Liver (tissue), 9 donors: ENCODE data around the gene UBXN11. TPM values are rescaled to one million over a fixed set of nuclear protein-coding genes. Genes with fewer than 3 reads are reported as not detected.

Source experiments
- DNase-seq: peaks from one replicate; pipeline ENCODE4 v3.0.0-alpha.2; 2017; ENCODE audit warnings: low spot score
- H3K27ac ChIP-seq, 2 donors: one replicate each; pipeline ENCODE4 v1.7.0; 2013; ENCODE audit warnings: inconsistent platforms in 2 of 2, low read length in 2 of 2, control low read depth in 1 of 2, low read depth in 1 of 2, mild to moderate bottlenecking in 1 of 2
- H3K27me3 ChIP-seq, 4 donors: one replicate each; pipeline versions ENCODE4 v1.6.1 to v1.7.0; 2013; ENCODE audit warnings: low read length in 3 of 4, inconsistent platforms in 1 of 4, mild to moderate bottlenecking in 1 of 4, moderate library complexity in 1 of 4; ENCODE audit not compliant: control insufficient read depth in 4 of 4, insufficient read depth in 4 of 4
- H3K36me3 ChIP-seq, 4 donors: one replicate each; pipeline versions ENCODE4 v1.6.1 to v1.7.0; 2013; ENCODE audit warnings: low read length in 3 of 4, mild to moderate bottlenecking in 3 of 4, low read depth in 1 of 4, moderate library complexity in 1 of 4; ENCODE audit not compliant: control insufficient read depth in 4 of 4, insufficient read depth in 3 of 4
- H3K4me1 ChIP-seq, 4 donors: one replicate each; pipeline versions ENCODE4 v1.6.1 to v1.7.0; 2013; ENCODE audit warnings: low read length in 3 of 4, mild to moderate bottlenecking in 3 of 4, moderate library complexity in 1 of 4; ENCODE audit not compliant: control insufficient read depth in 4 of 4, insufficient read depth in 4 of 4
- H3K4me3 ChIP-seq, 3 donors: one replicate each; pipeline versions ENCODE4 v1.6.1 to v1.7.0; 2013; ENCODE audit warnings: low read length in 3 of 3, control low read depth in 1 of 3, low read depth in 1 of 3, mild to moderate bottlenecking in 1 of 3
- H3K9ac ChIP-seq, 2 donors: one replicate each; pipeline ENCODE4 v1.7.0; 2013; ENCODE audit warnings: low read length in 2 of 2, mild to moderate bottlenecking in 2 of 2, moderate library complexity in 2 of 2, control low read depth in 1 of 2, low read depth in 1 of 2
- H3K9me3 ChIP-seq, 4 donors: one replicate each; pipeline versions ENCODE4 v1.6.1 to v1.7.0; 2013; ENCODE audit warnings: low read length in 3 of 4; ENCODE audit not compliant: control insufficient read depth in 4 of 4
- EGR1 ChIP-seq, 2 donors: IDR thresholded peaks; 2 replicates each; pipeline ENCODE4 v1.6.1; 2016 to 2018; ENCODE audit warnings: antibody characterized with exemption in 2 of 2, low read depth in 2 of 2
- FOXA1 ChIP-seq: IDR thresholded peaks from 2 replicates; pipeline ENCODE4 v1.6.1; 2016; ENCODE audit warnings: antibody characterized with exemption
- FOXA2 ChIP-seq: IDR thresholded peaks from 2 replicates; pipeline ENCODE4 v1.6.1; 2016; ENCODE audit warnings: antibody characterized with exemption
- HNF4A ChIP-seq, 2 donors: conservative IDR thresholded peaks; 2 replicates each; pipeline ENCODE4 v1.6.1; 2016; ENCODE audit warnings: antibody characterized with exemption in 2 of 2, mild to moderate bottlenecking in 2 of 2
- HNF4G ChIP-seq: IDR thresholded peaks from 2 replicates; pipeline ENCODE4 v1.6.1; 2016; ENCODE audit warnings: antibody characterized with exemption
- JUND ChIP-seq, 2 donors: IDR thresholded peaks; 2 replicates each; pipeline ENCODE4 v1.6.1; 2016; ENCODE audit warnings: antibody characterized with exemption in 2 of 2
- MAX ChIP-seq: IDR thresholded peaks from 2 replicates; pipeline ENCODE4 v1.6.1; 2016; ENCODE audit warnings: antibody characterized with exemption
- NR2F2 ChIP-seq: IDR thresholded peaks from 2 replicates; pipeline ENCODE4 v1.6.1; 2016; ENCODE audit warnings: antibody characterized with exemption
- RAD21 ChIP-seq, 2 donors: IDR thresholded peaks; 2 replicates each; pipeline ENCODE4 v1.6.1; 2016; ENCODE audit warnings: antibody characterized with exemption in 2 of 2, mild to moderate bottlenecking in 2 of 2
- RXRA ChIP-seq, 2 donors: IDR thresholded peaks; 2 replicates each; pipeline ENCODE4 v1.6.1; 2017 to 2018; ENCODE audit warnings: antibody characterized with exemption in 2 of 2, mild to moderate bottlenecking in 1 of 2
- SP1 ChIP-seq: IDR thresholded peaks from 2 replicates; pipeline ENCODE4 v1.6.1; 2018; ENCODE audit warnings: antibody characterized with exemption, mild to moderate bottlenecking
- TAF1 ChIP-seq: conservative IDR thresholded peaks from 2 replicates; pipeline ENCODE4 v1.6.1; 2016; ENCODE audit warnings: antibody characterized with exemption, mild to moderate bottlenecking
- YY1 ChIP-seq: IDR thresholded peaks from 2 replicates; pipeline ENCODE4 v1.6.1; 2016; ENCODE audit warnings: antibody characterized with exemption, mild to moderate bottlenecking
- ZBTB33 ChIP-seq: IDR thresholded peaks from 2 replicates; pipeline ENCODE4 v1.6.1; 2016; ENCODE audit warnings: antibody characterized with exemption
- WGBS: extraction: QIAGEN DNeasy Blood & Tissue Kit; methylation state at CpG from one replicate; pipeline ENCODE4 v1.1.7; 2013; 5-methylcytosine and 5-hydroxymethylcytosine counted together
- polyA plus RNA-seq, 2 donors: library from polyadenylated mRNA; stranded (reverse) in 1 of 2; unstranded in 1 of 2; fragments of 200-250 nt in 1 of 2; fragments of >200 nt in 1 of 2; fragmentation: Nextera tagmentation in 1 of 2; extraction: Ambion mirVana in 1 of 2; gene quantifications; one replicate each; pipeline versions ENCODE4 v1.2.1 to v1.2.3, GENCODE V29; 2013 to 2015
- total RNA-seq, 2 donors: library from RNA; depleted of rRNA; stranded (reverse); fragments of >200 nt; gene quantifications; one replicate each; pipeline ENCODE4 v1.2.3, GENCODE V29; 2014
- TF ChIP-seq, protein P1 (sequence below): fragments of 150-350 bp; IDR thresholded peaks from 2 replicates; pipeline ENCODE4 v1.5.1; 2017; ENCODE audit warnings: improper control_type of control experiment, low read depth, low read length; ENCODE audit not compliant: missing input control
- TF ChIP-seq, protein P2 (sequence below): IDR thresholded peaks from 2 replicates; pipeline ENCODE4 v1.6.1; 2016; ENCODE audit warnings: antibody characterized with exemption, mild to moderate bottlenecking
- donor health status: healthy.
- donor health status: healthy.
- donor health status: healthy.
- donor health status: healthy.
- donor health status: healthy.

Gene UBXN11
- total and polyA plus RNA-seq, 4 donors, result 3.0 to 9.5 (median 7.3) TPM

- no peak for TF ChIP-seq RAD21 (IDR thresholded peaks at IDR 0.05)
- no peak for TF ChIP-seq FOXA2
- TF ChIP-seq FOXA1, result no peak
- no peak for TF ChIP-seq ZBTB33
- TF ChIP-seq HNF4A (conservative IDR thresholded peaks at IDR 0.05), result no peak
- TF ChIP-seq YY1, result no peak
- no peak for DNase-seq
- Histone ChIP-seq H3K27ac (peak overlapping the region; percentile 58 to 61), H3K9ac (peak overlapping the region in 1 of 2 donors; percentile 34), H3K9me3 (no peaks in the 10 kb centered on the region), H3K4me3 (no peak overlapping the region), H3K36me3 (peaks cover 0 to 11% (median 4%) of the 10 kb centered on the region in 4 donors), H3K4me1 (peaks cover 17 to 50% (median 33%) of the 10 kb centered on the region in 4 donors), H3K27me3 (no peaks in the 10 kb centered on the region)
- 81% methylated on average over 2 of the region's 2 CpGs for WGBS
Observed at GRCh38 chr1:26276432-26276838, 30.0 kb downstream of the UBXN11 start.

DNA sequence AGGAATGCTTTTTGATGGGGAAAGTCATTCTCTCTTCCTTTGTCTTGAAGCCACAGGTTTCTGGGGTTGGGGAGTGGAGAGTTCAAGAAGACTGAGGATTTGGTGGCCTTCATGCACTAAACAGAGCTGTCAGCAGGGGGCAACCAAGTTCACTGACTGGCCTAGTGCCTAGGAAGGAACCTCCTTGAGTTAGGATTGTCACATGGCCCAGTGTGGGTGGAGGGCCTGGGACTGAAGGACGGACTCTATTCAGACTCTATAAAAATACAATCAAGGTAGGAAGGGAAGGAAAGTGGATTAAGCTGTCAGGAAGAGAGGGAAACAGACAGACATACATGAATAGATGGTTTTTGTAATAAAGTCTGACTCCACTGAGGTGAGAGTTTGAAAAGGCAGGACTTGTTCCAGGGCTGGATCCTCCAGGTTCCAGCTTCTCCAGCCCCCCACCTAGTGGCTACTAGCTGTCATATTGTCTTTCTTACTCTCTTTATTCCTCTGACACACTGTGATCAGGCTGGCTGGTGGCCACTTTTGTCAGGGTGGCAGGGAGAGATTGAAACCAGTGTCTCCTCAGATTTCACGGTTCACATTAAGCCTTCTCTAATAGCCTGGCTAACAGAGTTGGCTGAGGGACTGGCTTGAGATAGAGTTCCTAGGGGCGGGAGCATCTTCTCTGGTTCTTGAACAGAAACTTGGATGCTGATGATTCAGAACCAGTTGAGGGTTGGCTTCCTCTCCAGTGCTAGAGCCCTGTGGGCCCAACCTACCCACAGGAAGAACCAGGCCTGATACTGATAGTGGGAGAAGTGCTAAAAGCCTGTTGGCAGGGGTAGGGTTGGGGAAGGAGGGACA is 30.6 kb downstream of the UBXN11 start:
- Histone ChIP-seq H3K4me3 (no peak overlapping the region), H3K36me3 (peaks cover 0 to 14% (median 6%) of the 10 kb centered on the region in 4 donors)
- WGBS, result 48% methylated on average over 3 of the region's 3 CpGs

More for the DNA sequence above, 30.6 kb downstream of the UBXN11 start:
- peak overlapping the region in 1 of 2 donors; percentile 34 for H3K9ac ChIP-seq
- H3K27ac ChIP-seq, result peak overlapping the region; percentile 48 to 61
- H3K4me1 ChIP-seq, result peaks cover 15 to 43% (median 33%) of the 10 kb centered on the region in 4 donors
- H3K9me3 ChIP-seq, result no peaks in the 10 kb centered on the region
- TF ChIP-seq, protein P1, sequence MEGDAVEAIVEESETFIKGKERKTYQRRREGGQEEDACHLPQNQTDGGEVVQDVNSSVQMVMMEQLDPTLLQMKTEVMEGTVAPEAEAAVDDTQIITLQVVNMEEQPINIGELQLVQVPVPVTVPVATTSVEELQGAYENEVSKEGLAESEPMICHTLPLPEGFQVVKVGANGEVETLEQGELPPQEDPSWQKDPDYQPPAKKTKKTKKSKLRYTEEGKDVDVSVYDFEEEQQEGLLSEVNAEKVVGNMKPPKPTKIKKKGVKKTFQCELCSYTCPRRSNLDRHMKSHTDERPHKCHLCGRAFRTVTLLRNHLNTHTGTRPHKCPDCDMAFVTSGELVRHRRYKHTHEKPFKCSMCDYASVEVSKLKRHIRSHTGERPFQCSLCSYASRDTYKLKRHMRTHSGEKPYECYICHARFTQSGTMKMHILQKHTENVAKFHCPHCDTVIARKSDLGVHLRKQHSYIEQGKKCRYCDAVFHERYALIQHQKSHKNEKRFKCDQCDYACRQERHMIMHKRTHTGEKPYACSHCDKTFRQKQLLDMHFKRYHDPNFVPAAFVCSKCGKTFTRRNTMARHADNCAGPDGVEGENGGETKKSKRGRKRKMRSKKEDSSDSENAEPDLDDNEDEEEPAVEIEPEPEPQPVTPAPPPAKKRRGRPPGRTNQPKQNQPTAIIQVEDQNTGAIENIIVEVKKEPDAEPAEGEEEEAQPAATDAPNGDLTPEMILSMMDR, result peak; percentile 81
- TF ChIP-seq HNF4G, result no peak
- peak; percentile 87 to 90 for TF ChIP-seq RAD21 (IDR thresholded peaks at IDR 0.05)
- TF ChIP-seq RXRA (IDR thresholded peaks at IDR 0.05), result peak; percentile 39 to 70
- no peak for TF ChIP-seq EGR1 (IDR thresholded peaks at IDR 0.05; ENCODE audit: low read depth in 2 of 2)
- no peak for TF ChIP-seq MAX
- no peak for TF ChIP-seq FOXA2
- TF ChIP-seq YY1, result no peak
- peak in 1 of 2 donors; percentile 14 for TF ChIP-seq HNF4A (conservative IDR thresholded peaks at IDR 0.05)
- no peak for TF ChIP-seq NR2F2
- TF ChIP-seq JUND (IDR thresholded peaks at IDR 0.05), result peak in 1 of 2 donors; percentile 57
- no peak for TF ChIP-seq SP1
- TF ChIP-seq, protein P2, sequence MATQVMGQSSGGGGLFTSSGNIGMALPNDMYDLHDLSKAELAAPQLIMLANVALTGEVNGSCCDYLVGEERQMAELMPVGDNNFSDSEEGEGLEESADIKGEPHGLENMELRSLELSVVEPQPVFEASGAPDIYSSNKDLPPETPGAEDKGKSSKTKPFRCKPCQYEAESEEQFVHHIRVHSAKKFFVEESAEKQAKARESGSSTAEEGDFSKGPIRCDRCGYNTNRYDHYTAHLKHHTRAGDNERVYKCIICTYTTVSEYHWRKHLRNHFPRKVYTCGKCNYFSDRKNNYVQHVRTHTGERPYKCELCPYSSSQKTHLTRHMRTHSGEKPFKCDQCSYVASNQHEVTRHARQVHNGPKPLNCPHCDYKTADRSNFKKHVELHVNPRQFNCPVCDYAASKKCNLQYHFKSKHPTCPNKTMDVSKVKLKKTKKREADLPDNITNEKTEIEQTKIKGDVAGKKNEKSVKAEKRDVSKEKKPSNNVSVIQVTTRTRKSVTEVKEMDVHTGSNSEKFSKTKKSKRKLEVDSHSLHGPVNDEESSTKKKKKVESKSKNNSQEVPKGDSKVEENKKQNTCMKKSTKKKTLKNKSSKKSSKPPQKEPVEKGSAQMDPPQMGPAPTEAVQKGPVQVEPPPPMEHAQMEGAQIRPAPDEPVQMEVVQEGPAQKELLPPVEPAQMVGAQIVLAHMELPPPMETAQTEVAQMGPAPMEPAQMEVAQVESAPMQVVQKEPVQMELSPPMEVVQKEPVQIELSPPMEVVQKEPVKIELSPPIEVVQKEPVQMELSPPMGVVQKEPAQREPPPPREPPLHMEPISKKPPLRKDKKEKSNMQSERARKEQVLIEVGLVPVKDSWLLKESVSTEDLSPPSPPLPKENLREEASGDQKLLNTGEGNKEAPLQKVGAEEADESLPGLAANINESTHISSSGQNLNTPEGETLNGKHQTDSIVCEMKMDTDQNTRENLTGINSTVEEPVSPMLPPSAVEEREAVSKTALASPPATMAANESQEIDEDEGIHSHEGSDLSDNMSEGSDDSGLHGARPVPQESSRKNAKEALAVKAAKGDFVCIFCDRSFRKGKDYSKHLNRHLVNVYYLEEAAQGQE, result no peak
- TF ChIP-seq FOXA1, result no peak
- no peak for TF ChIP-seq TAF1
- H3K27me3 ChIP-seq, result no peaks in the 10 kb centered on the region
- peak; percentile 82 for DNase-seq
